ENCODE results near the gene BBOX1. TPM values are rescaled to one million over a fixed set of nuclear protein-coding genes. Genes with fewer than 3 reads are reported as not detected.

Gene BBOX1
- total RNA-seq, 1 donor from 2014 or later: not detected

GRCh38 chr11:27097551-27097950 is 56.9 kb downstream of the BBOX1 start:
- H3K27me3 Mint-ChIP-seq (ENCODE audit: low read depth): no peaks in the 10 kb centered on the region
- H3K27ac Mint-ChIP-seq: no peak overlapping the region
- H3K4me1 Mint-ChIP-seq (ENCODE audit: low read depth): no peaks in the 10 kb centered on the region
- no peak overlapping the region for H3K4me3 Mint-ChIP-seq (ENCODE audit: low read depth)
- H3K36me3 Mint-ChIP-seq (ENCODE audit: low read depth): no peaks in the 10 kb centered on the region
- intact Hi-C loops (cut with micrococcal nuclease): no loop called here
- no peak for DNase-seq (ENCODE audit: low spot score)
- H3K9me3 Mint-ChIP-seq: peaks cover 2% of the 10 kb centered on the region

DNA sequence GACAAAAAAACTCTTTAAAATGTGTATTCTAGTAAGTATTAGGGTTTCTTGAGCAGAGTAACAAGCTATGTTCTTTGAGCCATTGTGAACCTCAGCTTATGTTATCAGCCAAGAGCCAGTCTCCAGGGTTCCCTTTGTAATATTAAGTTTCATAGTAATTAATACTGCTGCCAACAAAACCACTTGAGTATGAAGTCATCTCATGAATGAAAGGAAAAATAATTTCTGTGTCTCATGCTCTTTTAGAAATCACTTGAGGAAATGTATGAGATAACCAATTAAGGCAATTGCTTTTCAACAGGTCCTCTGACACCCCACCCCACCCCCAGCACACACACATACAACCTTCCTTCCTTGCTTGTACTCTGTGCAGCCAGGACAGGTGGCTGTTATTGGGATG is 59.9 kb downstream of the BBOX1 start:
- Mint-ChIP-seq H3K4me3 (ENCODE audit: low read depth) (no peak overlapping the region), H3K27me3 (ENCODE audit: low read depth) (no peaks in the 10 kb centered on the region), H3K4me1 (ENCODE audit: low read depth) (no peaks in the 10 kb centered on the region), H3K36me3 (ENCODE audit: low read depth) (no peaks in the 10 kb centered on the region), H3K27ac (no peak overlapping the region), H3K9me3 (no peaks in the 10 kb centered on the region)
- no peak for DNase-seq (ENCODE audit: low spot score)
- intact Hi-C loops (cut with micrococcal nuclease): no loop called here

DNA sequence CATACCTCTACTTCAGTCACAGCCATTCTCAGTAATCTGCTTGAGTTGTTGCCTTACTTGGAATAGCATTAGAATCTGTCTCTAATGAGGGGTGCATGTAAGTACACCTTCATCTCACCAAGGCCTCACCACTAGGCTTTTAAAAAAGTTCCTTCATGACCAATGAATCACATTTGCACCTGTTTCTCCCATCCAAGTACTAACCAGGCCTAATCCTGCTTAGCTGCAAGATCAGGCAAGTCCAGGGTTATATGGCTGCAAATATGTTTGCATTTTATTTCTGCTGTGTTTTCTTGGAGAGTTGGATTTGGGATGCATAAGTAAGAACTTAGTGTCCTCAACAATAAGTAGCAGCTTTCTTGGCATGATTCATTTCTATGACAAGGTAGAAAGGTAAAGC is 66.9 kb downstream of the BBOX1 start:
- intact Hi-C loops (cut with micrococcal nuclease): no loop called here
- Mint-ChIP-seq H3K4me3 (ENCODE audit: low read depth) (no peak overlapping the region), H3K4me1 (ENCODE audit: low read depth) (no peaks in the 10 kb centered on the region), H3K27ac (no peak overlapping the region), H3K27me3 (ENCODE audit: low read depth) (no peaks in the 10 kb centered on the region), H3K36me3 (ENCODE audit: low read depth) (no peaks in the 10 kb centered on the region), H3K9me3 (no peaks in the 10 kb centered on the region)
- no peak for DNase-seq (ENCODE audit: low spot score)

DNA sequence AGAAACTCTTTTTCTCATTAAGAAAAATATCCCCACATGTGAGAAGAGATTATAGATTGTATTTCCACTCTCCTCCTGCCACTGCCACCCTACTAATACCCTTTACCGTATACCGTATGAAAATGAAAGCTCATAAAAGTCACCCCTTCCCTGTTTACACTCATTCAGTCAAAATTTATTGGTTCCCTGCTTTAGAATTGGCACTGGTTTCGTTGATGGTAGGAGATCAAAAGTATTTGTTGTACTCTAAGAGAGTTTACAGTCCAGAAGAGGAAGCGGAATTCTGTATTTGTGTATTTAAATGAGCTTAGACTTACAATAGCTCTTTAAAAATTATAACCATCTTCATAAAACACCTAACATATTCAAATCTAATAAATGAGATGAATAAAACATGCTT is 68.2 kb downstream of the BBOX1 start:
- Mint-ChIP-seq H3K4me3 (ENCODE audit: low read depth) (no peak overlapping the region), H3K27ac (no peak overlapping the region), H3K9me3 (no peaks in the 10 kb centered on the region), H3K27me3 (ENCODE audit: low read depth) (no peaks in the 10 kb centered on the region), H3K36me3 (ENCODE audit: low read depth) (no peaks in the 10 kb centered on the region), H3K4me1 (ENCODE audit: low read depth) (no peaks in the 10 kb centered on the region)
- intact Hi-C loops (cut with micrococcal nuclease): no loop called here
- DNase-seq (ENCODE audit: low spot score): no peak

GRCh38 chr11:27111896-27112295 is 71.3 kb downstream of the BBOX1 start:
- no peaks in the 10 kb centered on the region for H3K36me3 Mint-ChIP-seq (ENCODE audit: low read depth)
- no peaks in the 10 kb centered on the region for H3K9me3 Mint-ChIP-seq
- DNase-seq (ENCODE audit: low spot score): no peak
- H3K4me3 Mint-ChIP-seq (ENCODE audit: low read depth): no peak overlapping the region
- intact Hi-C loops (cut with micrococcal nuclease): no loop called here
- no peaks in the 10 kb centered on the region for H3K4me1 Mint-ChIP-seq (ENCODE audit: low read depth)
- no peak overlapping the region for H3K27ac Mint-ChIP-seq
- H3K27me3 Mint-ChIP-seq (ENCODE audit: low read depth): no peaks in the 10 kb centered on the region

- Mint-ChIP-seq H3K27ac (no peak overlapping the region), H3K27me3 (ENCODE audit: low read depth) (no peaks in the 10 kb centered on the region), H3K36me3 (ENCODE audit: low read depth) (no peaks in the 10 kb centered on the region), H3K9me3 (no peaks in the 10 kb centered on the region), H3K4me3 (ENCODE audit: low read depth) (no peak overlapping the region), H3K4me1 (ENCODE audit: low read depth) (no peaks in the 10 kb centered on the region)
- intact Hi-C loops (cut with micrococcal nuclease): no loop called here
- no peak for DNase-seq (ENCODE audit: low spot score)
These were observed 72.3 kb downstream of the BBOX1 start for GRCh38 chr11:27112946-27113345.

GRCh38 chr11:27115051-27115650 is 74.5 kb downstream of the BBOX1 start:
- Mint-ChIP-seq H3K27ac (no peak overlapping the region), H3K27me3 (ENCODE audit: low read depth) (no peaks in the 10 kb centered on the region)

GRCh38 chr11:27116684-27117083 is 76.1 kb downstream of the BBOX1 start:
- H3K9me3 Mint-ChIP-seq: no peaks in the 10 kb centered on the region

More at GRCh38 chr11:27115051-27115650, 74.5 kb downstream of the BBOX1 start:
- intact Hi-C loops (cut with micrococcal nuclease): no loop called here
- no peak for DNase-seq (ENCODE audit: low spot score)
- Mint-ChIP-seq H3K36me3 (ENCODE audit: low read depth) (no peaks in the 10 kb centered on the region), H3K4me3 (ENCODE audit: low read depth) (no peak overlapping the region), H3K9me3 (no peaks in the 10 kb centered on the region), H3K4me1 (ENCODE audit: low read depth) (no peaks in the 10 kb centered on the region)

GRCh38 chr11:27118371-27118770 is 77.8 kb downstream of the BBOX1 start:
- Mint-ChIP-seq H3K27me3 (ENCODE audit: low read depth) (no peaks in the 10 kb centered on the region), H3K27ac (no peak overlapping the region), H3K4me3 (ENCODE audit: low read depth) (no peak overlapping the region), H3K4me1 (ENCODE audit: low read depth) (no peaks in the 10 kb centered on the region), H3K36me3 (ENCODE audit: low read depth) (no peaks in the 10 kb centered on the region), H3K9me3 (no peaks in the 10 kb centered on the region)
- DNase-seq (ENCODE audit: low spot score): no peak
- intact Hi-C loops (cut with micrococcal nuclease): no loop called here

More at GRCh38 chr11:27116684-27117083, 76.1 kb downstream of the BBOX1 start:
- Mint-ChIP-seq H3K4me1 (ENCODE audit: low read depth) (no peaks in the 10 kb centered on the region), H3K27me3 (ENCODE audit: low read depth) (no peaks in the 10 kb centered on the region), H3K27ac (no peak overlapping the region), H3K4me3 (ENCODE audit: low read depth) (no peak overlapping the region), H3K36me3 (ENCODE audit: low read depth) (no peaks in the 10 kb centered on the region)
- intact Hi-C loops (cut with micrococcal nuclease): no loop called here
- DNase-seq (ENCODE audit: low spot score): no peak

- Mint-ChIP-seq H3K36me3 (ENCODE audit: low read depth) (no peaks in the 10 kb centered on the region), H3K27ac (no peak overlapping the region), H3K4me1 (ENCODE audit: low read depth) (no peaks in the 10 kb centered on the region), H3K4me3 (ENCODE audit: low read depth) (no peak overlapping the region), H3K9me3 (no peaks in the 10 kb centered on the region), H3K27me3 (ENCODE audit: low read depth) (no peaks in the 10 kb centered on the region)
- intact Hi-C loops (cut with micrococcal nuclease): no loop called here
- no peak for DNase-seq (ENCODE audit: low spot score)
These were observed 78.3 kb downstream of the BBOX1 start for GRCh38 chr11:27118949-27119348.

- Mint-ChIP-seq H3K27me3 (ENCODE audit: low read depth) (no peaks in the 10 kb centered on the region), H3K9me3 (no peaks in the 10 kb centered on the region)
- intact Hi-C loops (cut with micrococcal nuclease): no loop called here
These were observed 78.8 kb downstream of the BBOX1 start for GRCh38 chr11:27119396-27119795.

GRCh38 chr11:27120211-27120610 is 79.6 kb downstream of the BBOX1 start:
- DNase-seq (ENCODE audit: low spot score): no peak
- no peaks in the 10 kb centered on the region for H3K36me3 Mint-ChIP-seq (ENCODE audit: low read depth)
- no peak overlapping the region for H3K4me3 Mint-ChIP-seq (ENCODE audit: low read depth)
- no peak overlapping the region for H3K27ac Mint-ChIP-seq
- H3K27me3 Mint-ChIP-seq (ENCODE audit: low read depth): no peaks in the 10 kb centered on the region
- H3K9me3 Mint-ChIP-seq: no peaks in the 10 kb centered on the region
- intact Hi-C loops (cut with micrococcal nuclease): no loop called here
- H3K4me1 Mint-ChIP-seq (ENCODE audit: low read depth): no peaks in the 10 kb centered on the region

More at GRCh38 chr11:27119396-27119795, 78.8 kb downstream of the BBOX1 start:
- Mint-ChIP-seq H3K27ac (no peak overlapping the region), H3K4me3 (ENCODE audit: low read depth) (no peak overlapping the region), H3K4me1 (ENCODE audit: low read depth) (no peaks in the 10 kb centered on the region), H3K36me3 (ENCODE audit: low read depth) (no peaks in the 10 kb centered on the region)
- no peak for DNase-seq (ENCODE audit: low spot score)

DNA sequence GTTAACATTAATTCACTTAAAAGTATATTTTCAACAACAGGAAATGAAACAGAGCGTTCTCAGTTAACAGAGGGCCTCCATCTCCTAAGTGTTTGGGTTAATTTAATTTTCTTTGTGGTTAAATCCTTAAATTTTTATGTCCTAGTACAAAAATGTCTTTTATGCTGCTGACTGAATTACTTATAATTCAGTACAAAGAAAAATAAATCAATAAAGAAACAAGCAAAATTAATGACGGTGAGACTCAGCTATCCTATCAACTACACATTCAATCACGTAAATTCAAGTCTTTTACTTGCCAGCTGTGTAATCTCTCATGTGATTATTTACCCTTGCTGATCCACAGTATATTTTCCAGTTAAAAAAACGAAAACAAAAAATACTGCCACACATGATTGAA is 81.4 kb downstream of the BBOX1 start:
- Mint-ChIP-seq H3K27ac (no peak overlapping the region), H3K27me3 (ENCODE audit: low read depth) (no peaks in the 10 kb centered on the region), H3K4me1 (ENCODE audit: low read depth) (no peaks in the 10 kb centered on the region), H3K4me3 (ENCODE audit: low read depth) (no peak overlapping the region), H3K36me3 (ENCODE audit: low read depth) (no peaks in the 10 kb centered on the region), H3K9me3 (no peaks in the 10 kb centered on the region)
- DNase-seq (ENCODE audit: low spot score): no peak
- intact Hi-C loops (cut with micrococcal nuclease): no loop called here
